Measurements from ENCODE around the gene PTCH1.

The PTCH1 gene

DNA sequence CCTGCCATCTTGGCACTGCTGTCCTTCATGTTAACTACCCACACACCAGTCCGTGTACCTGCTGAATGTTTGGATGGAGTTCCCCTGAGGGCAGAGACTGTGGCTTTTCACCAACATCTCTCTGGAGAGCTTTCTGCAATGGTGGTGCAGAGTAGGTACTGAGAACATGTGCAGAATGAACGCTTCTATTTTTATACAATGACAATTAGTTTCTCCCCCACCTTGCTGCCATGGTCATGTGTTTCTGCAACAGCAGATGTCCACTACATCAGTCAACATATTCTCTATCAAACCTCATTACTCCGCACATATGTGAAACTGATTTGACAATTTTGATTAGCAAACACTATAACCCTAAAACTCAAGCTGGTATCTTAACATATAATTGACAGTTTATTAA is 14.5 kb downstream of the PTCH1 start (continued):
- no peak for TF ChIP-seq ZNF138 (tag by site-specific recombination; IDR thresholded peaks at IDR 0.05; ENCODE audit: borderline replicate concordance)

GRCh38 chr9:95499847-95500246 is 16.9 kb downstream of the PTCH1 start:
- ChIA-PET POLR2A (no interaction called here), CTCF (no interaction called here)
- no peak for TF ChIP-seq HOXA7 (CRISPR knock-in tag; IDR thresholded peaks at IDR 0.05; ENCODE audit: borderline replicate concordance)
- Histone ChIP-seq H3K27ac (ENCODE audit: extremely low read depth, low read depth, low read length) (no peak overlapping the region), H3K36me3 (ENCODE audit: control insufficient read depth in 2 of 2, insufficient read depth in 1 of 2, low read length in 2 of 2) (peaks cover 0 to 8% of the 10 kb centered on the region in 2 experiments; a peak in 1 of 3 replicates), H3K4me1 (ENCODE audit: control insufficient read depth, insufficient read depth, low read length) (no peaks in the 10 kb centered on the region), H3K4me3 (ENCODE audit: low read depth, low read length) (no peak overlapping the region), H3K9me3 (ENCODE audit: control insufficient read depth, insufficient read depth, low read depth, low read length) (no peaks in the 10 kb centered on the region)

DNA sequence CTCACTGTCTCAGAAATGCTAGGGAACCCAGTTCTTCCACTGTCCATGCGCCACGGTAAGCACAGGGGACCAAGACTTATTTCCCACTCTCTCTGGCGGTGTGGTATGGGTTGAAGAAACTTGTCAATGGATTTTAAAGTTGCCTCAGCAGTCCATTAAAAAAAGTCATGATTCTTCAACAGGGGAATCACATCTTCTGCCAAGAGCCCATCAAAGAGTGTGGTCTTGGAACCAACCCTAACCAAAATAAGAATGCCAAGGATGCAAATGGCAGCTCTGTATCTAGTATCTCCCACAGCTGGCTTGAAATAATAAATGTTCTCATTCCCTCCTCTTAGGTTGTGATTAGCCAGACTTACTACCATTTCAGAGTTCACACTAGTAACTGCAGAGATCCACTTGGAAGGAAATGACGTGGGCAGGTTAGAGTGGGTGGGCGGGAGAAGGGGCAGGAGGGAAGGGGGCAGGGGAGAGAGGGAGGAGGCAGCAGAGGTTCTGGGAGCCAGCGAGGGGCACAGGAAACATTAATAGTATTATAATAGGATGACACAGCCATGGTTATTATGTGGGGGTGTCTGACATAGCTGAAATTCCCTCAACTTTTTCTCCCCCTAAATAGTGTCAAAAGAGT is 17.6 kb downstream of the PTCH1 start:
- ChIA-PET CTCF (interaction anchor here (1.1 kb wide), 1 partner anchor 10 kb away, joined by 3 read pairs; no protein-coding TSS in a partner anchor), POLR2A (interaction anchor here (1.8 kb wide), 1 partner anchor 10 kb away, joined by 5 read pairs; no protein-coding TSS in a partner anchor)
- TF ChIP-seq ZNF426 (tag by site-specific recombination; IDR thresholded peaks at IDR 0.05) (no peak), ZNF561 (tag by site-specific recombination; IDR thresholded peaks at IDR 0.05; ENCODE audit: borderline replicate concordance) (no peak), ZNF791 (tag by site-specific recombination; IDR thresholded peaks at IDR 0.05) (no peak), ZNF830 (tag by site-specific recombination; IDR thresholded peaks at IDR 0.05; ENCODE audit: low read depth) (no peak), EGR2 (tag by site-specific recombination; IDR thresholded peaks at IDR 0.05; ENCODE audit: low read depth) (peak; percentile 56), ZFHX2 (tag by site-specific recombination; conservative IDR thresholded peaks at IDR 0.05) (peak; percentile 76), ZNF221 (tag by site-specific recombination; IDR thresholded peaks at IDR 0.05; ENCODE audit: borderline replicate concordance) (no peak)
- H3K4me1 ChIP-seq (ENCODE audit: control insufficient read depth, insufficient read depth, low read length): no peaks in the 10 kb centered on the region
- H3K9me3 ChIP-seq (ENCODE audit: control insufficient read depth, insufficient read depth, low read depth, low read length): no peaks in the 10 kb centered on the region
- H3K36me3 ChIP-seq (ENCODE audit: control insufficient read depth in 2 of 2, insufficient read depth in 1 of 2, low read length in 2 of 2): peaks cover 0 to 10% of the 10 kb centered on the region in 2 experiments; a peak in 1 of 3 replicates
- H3K27ac ChIP-seq (ENCODE audit: extremely low read depth, low read depth, low read length): no peak overlapping the region
- H3K4me3 ChIP-seq (ENCODE audit: low read depth, low read length): no peak overlapping the region

GRCh38 chr9:95498641-95499040 is 18.1 kb downstream of the PTCH1 start:
- POLR2A ChIA-PET: interaction anchor here (1.8 kb wide), 1 partner anchor 10 kb away, joined by 5 read pairs; no protein-coding TSS in a partner anchor
- H3K36me3 ChIP-seq (ENCODE audit: control insufficient read depth in 2 of 2, insufficient read depth in 1 of 2, low read length in 2 of 2): peaks cover 0 to 15% of the 10 kb centered on the region in 2 experiments; a peak in 1 of 3 replicates
- no peak overlapping the region for H3K27ac ChIP-seq (ENCODE audit: extremely low read depth, low read depth, low read length)
- no peaks in the 10 kb centered on the region for H3K4me1 ChIP-seq (ENCODE audit: control insufficient read depth, insufficient read depth, low read length)
- H3K9me3 ChIP-seq (ENCODE audit: control insufficient read depth, insufficient read depth, low read depth, low read length): no peaks in the 10 kb centered on the region
- TF ChIP-seq ZNF707 (tag by site-specific recombination; IDR thresholded peaks at IDR 0.05) (no peak), ZSCAN16 (tag by site-specific recombination; IDR thresholded peaks at IDR 0.05) (no peak), ZIC2 (tag by site-specific recombination; IDR thresholded peaks at IDR 0.05) (peak; percentile 28; the same call in 1 of the 2 replicates), ZNF2 (tag by site-specific recombination; IDR thresholded peaks at IDR 0.05) (no peak)
- TF ChIP-seq, protein P1, sequence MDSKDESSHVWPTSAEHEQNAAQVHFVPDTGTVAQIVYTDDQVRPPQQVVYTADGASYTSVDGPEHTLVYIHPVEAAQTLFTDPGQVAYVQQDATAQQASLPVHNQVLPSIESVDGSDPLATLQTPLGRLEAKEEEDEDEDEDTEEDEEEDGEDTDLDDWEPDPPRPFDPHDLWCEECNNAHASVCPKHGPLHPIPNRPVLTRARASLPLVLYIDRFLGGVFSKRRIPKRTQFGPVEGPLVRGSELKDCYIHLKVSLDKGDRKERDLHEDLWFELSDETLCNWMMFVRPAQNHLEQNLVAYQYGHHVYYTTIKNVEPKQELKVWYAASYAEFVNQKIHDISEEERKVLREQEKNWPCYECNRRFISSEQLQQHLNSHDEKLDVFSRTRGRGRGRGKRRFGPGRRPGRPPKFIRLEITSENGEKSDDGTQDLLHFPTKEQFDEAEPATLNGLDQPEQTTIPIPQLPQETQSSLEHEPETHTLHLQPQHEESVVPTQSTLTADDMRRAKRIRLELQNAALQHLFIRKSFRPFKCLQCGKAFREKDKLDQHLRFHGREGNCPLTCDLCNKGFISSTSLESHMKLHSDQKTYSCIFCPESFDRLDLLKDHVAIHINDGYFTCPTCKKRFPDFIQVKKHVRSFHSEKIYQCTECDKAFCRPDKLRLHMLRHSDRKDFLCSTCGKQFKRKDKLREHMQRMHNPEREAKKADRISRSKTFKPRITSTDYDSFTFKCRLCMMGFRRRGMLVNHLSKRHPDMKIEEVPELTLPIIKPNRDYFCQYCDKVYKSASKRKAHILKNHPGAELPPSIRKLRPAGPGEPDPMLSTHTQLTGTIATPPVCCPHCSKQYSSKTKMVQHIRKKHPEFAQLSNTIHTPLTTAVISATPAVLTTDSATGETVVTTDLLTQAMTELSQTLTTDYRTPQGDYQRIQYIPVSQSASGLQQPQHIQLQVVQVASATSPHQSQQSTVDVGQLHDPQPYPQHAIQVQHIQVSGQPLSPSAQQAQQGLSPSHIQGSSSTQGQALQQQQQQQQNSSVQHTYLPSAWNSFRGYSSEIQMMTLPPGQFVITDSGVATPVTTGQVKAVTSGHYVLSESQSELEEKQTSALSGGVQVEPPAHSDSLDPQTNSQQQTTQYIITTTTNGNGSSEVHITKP (tag by site-specific recombination; IDR thresholded peaks at IDR 0.05): no peak
- no peak overlapping the region for H3K4me3 ChIP-seq (ENCODE audit: low read depth, low read length)
- CTCF ChIA-PET: interaction anchor here (0.6 to 1.1 kb wide), 2 partner anchors 11 to 1722 kb away, joined by 3 read pairs; no protein-coding TSS in a partner anchor

Measured in HEK293 (cell line).